Upper lobe of left lung (tissue), 6 donors: ENCODE results near the gene MED27. TPM values are rescaled to one million over a fixed set of nuclear protein-coding genes. Genes with fewer than 3 reads are reported as not detected.

Source experiments
- ATAC-seq, 2 donors: fragments of 200-7000 bp; cut with Tn5 transposase; one replicate each; pipeline ENCODE4 v1.9.1; 2022; ENCODE audit warnings: mild to moderate bottlenecking in 2 of 2, moderate library complexity in 2 of 2; ENCODE audit not compliant: low FRiP score in 2 of 2
- DNase-seq, 2 donors: peaks; one replicate each; pipeline ENCODE4 v3.0.0-alpha.2; 2019 to 2020
- H3K27ac ChIP-seq, 4 donors: fragments of 200-600 bp; sonication (generic); one replicate each; pipeline ENCODE4 v1.5.1; 2016 to 2019
- H3K27me3 ChIP-seq, 4 donors: fragments of 200-600 bp; sonication (generic); one replicate each; pipeline ENCODE4 v1.5.1; 2017 to 2019
- H3K36me3 ChIP-seq, 4 donors: fragments of 200-600 bp; sonication (generic); one replicate each; pipeline ENCODE4 v1.5.1; 2016 to 2019
- H3K4me1 ChIP-seq, 4 donors: fragments of 200-600 bp; sonication (generic); one replicate each; pipeline ENCODE4 v1.5.1; 2018 to 2019
- H3K4me3 ChIP-seq, 4 donors: fragments of 200-600 bp; sonication (generic); one replicate each; pipeline ENCODE4 v1.5.1; 2017 to 2019; ENCODE audit warnings: mild to moderate bottlenecking in 2 of 4, moderate library complexity in 1 of 4
- H3K9me3 ChIP-seq, 4 donors: fragments of 200-600 bp; sonication (generic); one replicate each; pipeline ENCODE4 v1.5.1; 2018 to 2019
- CTCF ChIP-seq, 6 experiments: fragments of 450-650 bp in 4 of 6; fragments of 200-600 bp in 2 of 6; sonication (generic) in 2 of 6; IDR thresholded peaks; one replicate each; pipeline ENCODE4 v1.5.1; 2016 to 2019; ENCODE audit warnings: antibody characterized with exemption in 6 of 6
- EP300 ChIP-seq, 4 donors: sonication (generic); formaldehyde crosslinking; IDR thresholded peaks; one replicate each; pipeline ENCODE4 v1.5.1; 2017; ENCODE audit warnings: antibody characterized with exemption in 4 of 4, control low read depth in 2 of 4
- POLR2A ChIP-seq, 4 donors: fragments of 450-650 bp; IDR thresholded peaks; one replicate each; pipeline ENCODE4 v1.5.1; 2016 to 2017; ENCODE audit warnings: antibody characterized with exemption in 4 of 4, mild to moderate bottlenecking in 2 of 4
- POLR2AphosphoS5 ChIP-seq, 2 donors: sonication (generic); formaldehyde crosslinking; IDR thresholded peaks; one replicate each; pipeline ENCODE4 v1.5.1; 2017; ENCODE audit warnings: antibody characterized with exemption in 2 of 2
- WGBS, 2 donors: methylation state at CpG; one replicate each; pipeline ENCODE4 v1.1.5; 2017 to 2018; 5-methylcytosine and 5-hydroxymethylcytosine counted together
- total RNA-seq, 6 donors: library from RNA; depleted of rRNA in 4 of 6; stranded (reverse); fragments of >200 nt in 4 of 6; gene quantifications; one replicate each; pipeline versions ENCODE4 v1.1.0 to v1.2.1, GENCODE V29; 2016 to 2021
- donor health status: DM: no; HTN: no; CAD: no; lungs with moderate emphysema.
- donor health status: DM: no; HTN: yes; CAD: no; lungs with severe emphysema.

MED27 gene
- total RNA-seq, 6 donors from 2014 or later: 4.9 to 24.2 (median 17.1) TPM

- Histone ChIP-seq H3K4me3 (no peak overlapping the region), H3K27ac (no peak overlapping the region), H3K9me3 (no peaks in the 10 kb centered on the region), H3K4me1 (no peaks in the 10 kb centered on the region), H3K36me3 (no peaks in the 10 kb centered on the region), H3K27me3 (no peaks in the 10 kb centered on the region)
- ATAC-seq (no peak), DNase-seq (no peak)
- TF ChIP-seq POLR2AphosphoS5 (IDR thresholded peaks at IDR 0.05): no peak
- TF ChIP-seq CTCF (IDR thresholded peaks at IDR 0.05): no peak
- no peak for TF ChIP-seq EP300 (IDR thresholded peaks at IDR 0.05)
- TF ChIP-seq POLR2A (IDR thresholded peaks at IDR 0.05): no peak
- WGBS, 2 donors: 93 to 96% methylated on average over 5 of the region's 5 CpGs
These were observed 92.4 kb downstream of the MED27 start for GRCh38 chr9:131987232-131987631.

DNA sequence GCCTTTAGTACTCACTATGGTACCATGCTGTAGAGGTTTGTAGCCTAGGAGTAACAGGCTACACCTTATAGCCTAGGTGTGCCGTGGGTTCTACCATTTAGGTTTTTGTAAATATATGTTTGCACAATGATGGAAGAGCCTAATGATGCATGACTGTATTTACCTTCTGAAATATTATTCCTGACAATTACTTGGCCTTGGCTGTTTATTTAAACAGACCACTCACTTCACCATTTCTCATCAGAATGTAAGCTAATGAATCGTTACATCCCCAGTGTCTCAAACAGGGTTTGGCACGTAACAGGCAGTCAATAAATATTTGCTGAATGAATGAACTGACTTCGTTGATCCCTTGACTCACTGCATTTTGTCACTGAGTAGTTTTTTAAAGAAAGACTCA lies 93.1 kb downstream of the MED27 start:
- WGBS, 2 donors: 88 to 92% methylated on average over 4 of the region's 4 CpGs
- no peak overlapping the region for H3K4me3 ChIP-seq
- no peaks in the 10 kb centered on the region for H3K4me1 ChIP-seq

DNA sequence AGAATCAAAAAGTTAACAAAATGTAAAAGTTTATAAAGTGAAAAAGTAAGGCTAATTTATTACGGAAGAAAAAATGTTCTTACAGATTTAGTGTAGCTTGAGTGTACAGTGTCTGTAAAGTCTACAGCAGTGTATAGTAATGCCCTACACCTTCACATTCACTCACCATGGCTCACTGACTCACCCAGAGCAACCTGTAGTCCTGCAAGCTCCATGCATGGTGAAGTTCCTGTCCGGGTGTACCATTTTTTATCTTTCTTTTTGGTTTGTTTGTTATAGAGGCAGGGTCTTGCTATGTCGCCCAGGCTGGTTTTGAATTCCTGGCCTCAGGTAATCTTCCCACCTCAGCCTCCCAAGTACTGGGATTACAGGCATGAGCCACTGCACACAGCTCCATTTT lies 93.6 kb downstream of the MED27 start:
- no peaks in the 10 kb centered on the region for H3K36me3 ChIP-seq
- H3K27ac ChIP-seq: no peak overlapping the region
- H3K4me3 ChIP-seq: no peak overlapping the region
- no peak for ATAC-seq
- H3K4me1 ChIP-seq: no peaks in the 10 kb centered on the region
- DNase-seq: no peak
- 91 to 97% methylated on average over 3 of the region's 3 CpGs for WGBS, 2 donors
- H3K27me3 ChIP-seq: no peaks in the 10 kb centered on the region
- no peaks in the 10 kb centered on the region for H3K9me3 ChIP-seq
- no peak for TF ChIP-seq EP300 (IDR thresholded peaks at IDR 0.05)
- TF ChIP-seq CTCF (IDR thresholded peaks at IDR 0.05): no peak
- TF ChIP-seq POLR2A (IDR thresholded peaks at IDR 0.05): no peak

More for the DNA sequence above, 93.1 kb downstream of the MED27 start:
- no peak for ATAC-seq
- H3K9me3 ChIP-seq: no peaks in the 10 kb centered on the region
- TF ChIP-seq POLR2AphosphoS5 (IDR thresholded peaks at IDR 0.05) (no peak), EP300 (IDR thresholded peaks at IDR 0.05) (no peak), POLR2A (IDR thresholded peaks at IDR 0.05) (no peak), CTCF (IDR thresholded peaks at IDR 0.05) (no peak)
- no peaks in the 10 kb centered on the region for H3K27me3 ChIP-seq
- DNase-seq: no peak
- no peaks in the 10 kb centered on the region for H3K36me3 ChIP-seq
- no peak overlapping the region for H3K27ac ChIP-seq

DNA sequence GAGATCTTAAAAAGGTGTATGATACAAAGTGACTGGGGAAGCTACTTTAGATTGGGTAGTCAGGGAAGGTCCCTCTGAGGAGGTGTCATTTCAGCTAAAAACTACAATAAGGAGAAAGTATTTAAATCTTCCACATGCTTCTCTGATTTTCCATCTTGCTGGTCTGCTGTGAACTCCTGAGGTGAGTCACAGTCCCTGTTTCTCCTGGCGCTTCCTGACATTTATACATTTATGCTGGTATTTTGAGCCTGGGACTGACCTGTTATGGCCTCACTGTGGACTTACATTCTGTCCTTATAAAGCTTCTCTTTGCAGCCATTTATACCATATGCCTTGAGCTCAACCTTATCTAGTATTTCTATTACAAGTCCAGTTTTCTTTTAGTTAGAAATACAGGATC lies 95.1 kb downstream of the MED27 start:
- H3K36me3 ChIP-seq: no peaks in the 10 kb centered on the region
- no peaks in the 10 kb centered on the region for H3K27me3 ChIP-seq
- no peaks in the 10 kb centered on the region for H3K9me3 ChIP-seq
- H3K4me1 ChIP-seq: no peaks in the 10 kb centered on the region
- H3K4me3 ChIP-seq: no peak overlapping the region
- WGBS, 2 donors: 95 to 100% methylated on average over 1 of the region's 1 CpG
- no peak for ATAC-seq
- no peak overlapping the region for H3K27ac ChIP-seq
- TF ChIP-seq CTCF (IDR thresholded peaks at IDR 0.05) (no peak), POLR2AphosphoS5 (IDR thresholded peaks at IDR 0.05) (no peak), POLR2A (IDR thresholded peaks at IDR 0.05) (no peak), EP300 (IDR thresholded peaks at IDR 0.05) (no peak)
- no peak for DNase-seq

- no peak for DNase-seq
- 83 to 86% methylated on average over 5 of the region's 5 CpGs for WGBS, 2 donors
- no peak overlapping the region for H3K27ac ChIP-seq
- TF ChIP-seq EP300 (IDR thresholded peaks at IDR 0.05) (no peak), CTCF (IDR thresholded peaks at IDR 0.05) (no peak), POLR2A (IDR thresholded peaks at IDR 0.05) (no peak), POLR2AphosphoS5 (IDR thresholded peaks at IDR 0.05) (no peak)
- no peaks in the 10 kb centered on the region for H3K4me1 ChIP-seq
- no peak for ATAC-seq
- H3K27me3 ChIP-seq: no peaks in the 10 kb centered on the region
- no peaks in the 10 kb centered on the region for H3K9me3 ChIP-seq
- no peak overlapping the region for H3K4me3 ChIP-seq
- no peaks in the 10 kb centered on the region for H3K36me3 ChIP-seq
These were observed 96.9 kb downstream of the MED27 start for GRCh38 chr9:131982671-131983239.
